HCT116 (cell line): ENCODE measurements around the gene TUBA3D.

Experiments
- ATF3 ChIP-seq: IDR thresholded peaks from 2 replicates; pipeline ENCODE4 v1.6.1; 2012
- CTCF ChIP-seq, 3 experiments: fragments of 200-600 bp in 1 of 3; sonication (generic) in 1 of 3; IDR thresholded peaks in 2 of 3; conservative IDR thresholded peaks in 1 of 3; 2 replicates each; pipeline ENCODE4 v1.5.1; 2012 to 2017; ENCODE audit warnings: low read depth in 2 of 3, low read length in 2 of 3, antibody characterized with exemption in 1 of 3, borderline replicate concordance in 1 of 3, control low read depth in 1 of 3, mild to moderate bottlenecking in 1 of 3, mixed read lengths in 1 of 3, mixed run types in 1 of 3, moderate library complexity in 1 of 3; ENCODE audit not compliant: insufficient read depth in 1 of 3
- POLR2AphosphoS5 ChIP-seq: IDR thresholded peaks from 2 replicates; pipeline ENCODE4 v1.6.1; 2011; ENCODE audit warnings: mild to moderate bottlenecking, low read depth, low read length, moderate library complexity
- RAD21 ChIP-seq: IDR thresholded peaks from 2 replicates; pipeline ENCODE4 v1.6.1; 2012; ENCODE audit warnings: low read depth, mild to moderate bottlenecking
- REST ChIP-seq: IDR thresholded peaks from 2 replicates; pipeline ENCODE4 v1.6.1; 2012; ENCODE audit warnings: low read depth
- SIN3A ChIP-seq: IDR thresholded peaks from 2 replicates; pipeline ENCODE4 v1.6.1; 2012; ENCODE audit warnings: low read depth
- SP1 ChIP-seq: IDR thresholded peaks from 2 replicates; pipeline ENCODE4 v1.6.1; 2012; ENCODE audit warnings: low read depth

- no peak for TF ChIP-seq ATF3
- no peak for TF ChIP-seq SP1
- TF ChIP-seq REST = no peak
- TF ChIP-seq CTCF (IDR thresholded peaks at IDR 0.05 in 2 of 3, conservative IDR thresholded peaks at IDR 0.05 in 1 of 3; ENCODE audit: borderline replicate concordance in 1 of 3, insufficient read depth in 1 of 3, low read depth in 2 of 3, low read length in 2 of 3) = no peak
- no peak for TF ChIP-seq POLR2AphosphoS5
- TF ChIP-seq SIN3A = no peak
- no peak for TF ChIP-seq RAD21
These were observed 43.5 kb downstream of the TUBA3D start for GRCh38 chr2:131519466-131519865.
